ENCODE results near the gene TSPY1.
"Not testable (repeated sequence)": the region's sequence is repeated elsewhere in the genome, so short reads cannot be mapped to it uniquely, and the experiment has no call there.

- not testable (repeated sequence) for TF ChIP-seq POLR2A (IDR thresholded peaks at IDR 0.05; ENCODE audit: low read depth, low read length); POLR2AphosphoS5 (IDR thresholded peaks at IDR 0.05; ENCODE audit: low read depth, low read length); TAF1 (IDR thresholded peaks at IDR 0.05; ENCODE audit: borderline replicate concordance, low read depth, low read length)
Observed at GRCh38 chrY:9504396-9504795, 37.6 kb downstream of the TSPY1 start.

All from GM12892 (cell line).